ENCODE results near the gene MAEA.
A peak's percentile ranks its signal among the peaks of the same experiment; 100 is the strongest.

Gene MAEA

DNA sequence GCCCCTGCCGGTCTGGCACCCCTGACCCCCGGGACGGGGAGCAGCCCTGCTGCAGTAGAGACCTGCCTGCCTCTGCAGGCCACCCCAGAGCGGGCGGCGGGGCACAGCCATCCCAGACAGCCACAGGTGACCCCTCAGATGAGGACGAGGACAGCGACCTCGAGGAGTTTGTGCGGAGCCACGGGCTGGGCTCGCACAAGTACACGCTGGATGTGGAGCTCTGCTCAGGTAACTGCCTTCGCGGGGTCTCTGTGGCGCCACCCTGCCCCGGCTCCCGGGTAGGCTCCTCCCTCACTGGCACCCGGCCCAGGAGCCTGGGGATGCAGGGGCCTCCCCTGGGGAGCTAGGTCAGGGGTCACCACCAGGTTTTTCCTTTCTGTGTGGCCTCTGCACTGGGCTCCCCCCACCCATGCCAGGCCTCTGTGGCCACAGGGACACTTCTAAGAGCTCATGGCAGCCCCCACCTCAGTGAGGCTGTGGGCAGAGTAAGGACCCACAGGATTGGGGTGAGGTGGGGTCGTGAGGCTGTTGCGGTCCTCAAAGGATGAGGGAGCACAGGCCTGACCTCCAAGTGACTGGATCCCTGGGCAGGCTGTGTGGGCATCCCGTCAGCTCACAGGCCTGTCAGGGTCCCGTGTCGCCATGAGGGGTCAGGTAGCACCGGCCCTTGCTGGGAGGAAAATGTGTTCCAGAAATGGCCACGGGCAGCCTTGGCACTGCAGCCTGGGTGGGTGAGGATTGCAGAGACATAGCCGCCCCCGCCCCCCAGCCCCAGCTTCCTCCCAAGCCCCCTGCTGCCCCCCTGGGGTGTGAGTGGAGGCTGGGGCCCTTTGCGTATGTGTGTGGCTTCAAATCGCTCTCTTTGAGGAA, 63.7 kb downstream of the MAEA start:
- DNase-seq = no peak

DNA sequence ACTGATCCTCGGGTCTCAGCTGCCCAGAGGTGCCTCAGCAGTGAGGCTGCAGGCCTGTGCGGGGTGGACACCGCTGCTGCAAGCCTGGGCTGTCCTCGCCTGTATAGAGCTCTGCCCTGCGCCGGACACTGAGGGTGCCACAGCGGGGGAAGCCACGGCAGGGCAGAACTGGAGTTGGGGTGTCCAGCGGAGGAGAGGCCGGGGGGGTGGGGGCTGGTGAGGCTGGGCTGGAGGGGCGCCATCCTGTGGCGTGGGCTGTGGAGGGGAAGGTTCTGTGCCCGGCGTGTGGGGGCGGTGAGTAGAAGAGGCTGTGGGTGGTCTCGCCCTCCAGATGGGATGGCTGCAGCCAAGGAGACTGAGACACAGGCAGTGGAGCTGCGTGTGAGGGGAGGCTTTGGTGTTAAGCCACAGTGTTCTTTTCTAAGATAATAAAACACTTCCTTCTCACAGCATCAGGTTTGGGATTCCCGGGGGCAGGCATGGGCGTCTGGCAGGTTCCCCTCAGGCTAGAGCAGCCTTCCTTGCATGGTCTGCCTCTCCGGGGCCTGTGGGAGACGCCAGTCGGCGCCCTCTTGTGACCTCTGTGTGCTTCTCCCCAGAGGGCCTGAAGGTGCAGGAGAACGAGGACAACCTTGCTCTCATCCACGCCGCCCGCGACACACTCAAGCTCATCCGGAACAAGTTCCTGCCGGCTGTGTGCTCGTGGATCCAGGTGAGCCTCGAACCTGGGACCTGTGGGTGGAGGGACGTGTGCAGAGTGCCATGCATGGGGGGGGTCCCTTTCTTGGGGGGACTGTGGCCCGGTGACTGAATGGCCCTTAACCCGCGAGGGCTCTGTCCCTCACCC, 64.7 kb downstream of the MAEA start:
- no peak for DNase-seq

GRCh38 chr4:1354983-1355275, 65.2 kb downstream of the MAEA start:
- no peak for DNase-seq

DNA sequence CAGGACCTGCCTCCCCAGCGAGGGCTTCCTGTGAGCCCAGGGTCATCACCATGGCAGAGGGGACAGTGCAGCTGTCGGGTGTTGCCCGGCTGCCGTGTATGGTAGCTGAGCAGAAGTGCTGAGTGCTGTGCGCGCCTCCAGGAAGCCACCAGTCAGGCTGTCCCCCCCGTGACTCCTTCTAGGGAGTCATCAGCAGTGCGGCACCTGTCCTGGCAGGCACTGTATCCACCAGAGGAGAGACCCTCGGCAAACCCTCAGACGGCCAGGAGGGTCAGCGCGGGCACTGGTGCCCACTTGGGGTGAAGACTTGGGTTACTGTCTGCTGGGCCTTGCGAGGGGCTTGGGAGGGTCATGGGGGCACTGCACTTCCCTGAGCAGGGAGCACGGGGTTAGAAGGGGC, 65.7 kb downstream of the MAEA start:
- no peak for DNase-seq

GRCh38 chr4:1356181-1356998, 66.7 kb downstream of the MAEA start:
- peak; percentile 38 to 55 for DNase-seq

DNA sequence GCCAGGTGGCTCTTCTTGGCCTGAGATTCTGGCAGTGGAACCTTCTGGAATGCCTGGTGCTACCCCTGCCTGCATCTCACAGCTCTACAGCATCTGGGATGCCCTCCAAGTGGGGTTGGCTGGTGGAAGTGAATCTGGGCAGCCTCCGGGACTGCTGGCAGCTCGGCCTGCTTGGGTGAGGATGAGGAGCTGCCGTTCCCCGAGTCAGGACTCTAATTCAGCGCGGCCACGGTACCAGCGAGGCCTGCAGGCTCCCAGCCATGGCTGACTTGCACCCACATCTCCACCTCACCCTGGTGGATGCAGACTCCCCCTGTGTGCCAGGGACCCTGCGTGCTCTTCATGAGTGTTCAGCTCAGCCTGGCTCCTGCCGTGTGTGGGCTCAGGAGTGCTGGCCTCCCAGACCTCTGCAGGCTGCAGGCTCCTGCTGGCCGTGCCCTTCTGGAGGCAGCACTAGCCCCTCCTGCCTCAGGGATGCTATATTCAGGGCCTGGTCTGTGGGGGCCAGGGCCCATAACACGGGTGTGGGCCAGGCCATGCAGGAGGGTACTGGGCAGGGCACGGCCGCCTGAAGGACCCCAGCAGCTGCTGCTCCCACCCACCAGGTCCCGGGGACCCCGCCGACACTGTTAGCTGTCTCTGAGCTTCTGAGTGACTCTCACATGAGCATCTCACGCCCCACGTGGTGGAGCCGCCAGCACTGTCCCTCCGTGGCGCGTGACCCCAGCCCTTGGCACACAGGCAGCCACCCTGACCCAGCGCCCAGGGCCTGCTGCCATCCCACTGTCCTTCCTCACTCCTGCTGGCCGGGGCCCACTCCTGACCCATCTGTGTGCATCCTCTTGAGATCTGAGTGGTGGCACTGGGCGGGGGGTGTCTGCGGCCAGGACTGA, 67.9 kb downstream of the MAEA start:
- no peak for DNase-seq

DNA sequence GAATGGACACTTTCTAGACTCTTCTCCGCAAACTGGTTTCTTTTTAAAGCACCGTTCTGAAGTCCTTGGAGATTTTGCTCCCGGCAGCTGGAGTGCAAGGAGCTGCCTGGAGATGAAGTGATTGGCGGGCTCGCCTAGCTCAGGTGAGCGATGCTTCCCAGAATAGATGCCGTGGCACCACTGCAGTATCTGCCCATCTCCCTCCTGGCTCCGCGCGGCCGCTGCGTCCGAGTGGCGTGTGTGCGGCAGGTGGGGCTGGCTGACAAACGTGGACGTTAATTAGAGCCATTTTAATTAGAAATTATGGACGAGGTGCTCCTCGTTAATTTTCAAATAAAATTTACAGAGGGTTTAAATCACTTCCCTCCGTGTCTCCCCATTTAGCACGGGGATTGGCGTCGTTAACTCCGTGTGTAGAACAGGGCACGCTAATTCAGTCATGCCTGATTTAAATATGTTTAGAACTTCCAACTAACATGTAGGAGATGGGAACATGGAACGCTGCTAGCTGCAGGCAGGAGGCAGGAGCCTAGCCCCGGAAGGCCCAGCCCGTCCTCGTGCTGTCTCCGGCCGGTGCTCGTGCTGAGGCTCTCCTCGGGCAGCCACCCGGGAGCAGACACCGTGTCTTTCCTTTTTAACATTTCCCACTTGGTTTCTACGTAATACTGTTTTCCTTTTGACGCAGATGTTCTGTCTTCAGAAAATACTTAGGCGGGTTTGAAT, 68.9 kb downstream of the MAEA start:
- DNase-seq = no peak

DNA sequence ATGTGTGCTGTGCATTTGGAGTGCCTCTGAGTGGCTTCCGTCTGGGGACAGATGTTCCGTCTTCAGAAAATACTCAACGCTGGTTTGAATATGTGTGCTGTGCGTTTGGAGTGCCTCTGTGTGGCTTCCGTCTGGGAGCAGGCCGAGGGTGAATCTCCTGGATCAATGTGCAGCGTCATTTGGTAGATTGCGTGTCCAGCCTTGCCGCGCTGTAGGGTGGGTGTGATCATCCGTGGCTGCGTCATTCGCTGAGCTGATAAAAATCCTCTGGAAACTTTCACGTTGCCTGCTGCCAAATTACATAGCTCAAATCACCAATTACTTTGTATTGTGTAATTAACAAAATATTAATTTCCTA, 69.4 kb downstream of the MAEA start:
- DNase-seq = no peak

DNA sequence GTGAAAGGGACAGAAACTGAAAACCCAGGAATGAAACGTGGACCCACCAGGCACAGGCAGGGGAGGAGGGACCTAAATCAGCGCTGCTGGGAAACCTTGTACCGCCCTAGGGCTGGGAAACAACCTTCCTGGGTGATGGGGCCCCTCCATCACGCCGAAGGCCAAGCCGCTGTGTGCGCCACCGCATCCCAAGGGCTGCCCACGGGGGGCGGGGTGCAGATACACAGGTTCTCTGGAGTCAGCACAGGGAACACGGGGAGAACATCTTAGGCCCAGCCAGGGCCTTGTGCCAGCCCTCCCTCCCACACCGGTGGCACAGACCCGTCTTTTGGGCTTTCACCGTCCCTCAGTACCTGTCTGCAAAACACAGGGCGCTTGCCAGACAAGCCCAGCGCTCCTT, 70.3 kb downstream of the MAEA start:
- DNase-seq = no peak

DNA sequence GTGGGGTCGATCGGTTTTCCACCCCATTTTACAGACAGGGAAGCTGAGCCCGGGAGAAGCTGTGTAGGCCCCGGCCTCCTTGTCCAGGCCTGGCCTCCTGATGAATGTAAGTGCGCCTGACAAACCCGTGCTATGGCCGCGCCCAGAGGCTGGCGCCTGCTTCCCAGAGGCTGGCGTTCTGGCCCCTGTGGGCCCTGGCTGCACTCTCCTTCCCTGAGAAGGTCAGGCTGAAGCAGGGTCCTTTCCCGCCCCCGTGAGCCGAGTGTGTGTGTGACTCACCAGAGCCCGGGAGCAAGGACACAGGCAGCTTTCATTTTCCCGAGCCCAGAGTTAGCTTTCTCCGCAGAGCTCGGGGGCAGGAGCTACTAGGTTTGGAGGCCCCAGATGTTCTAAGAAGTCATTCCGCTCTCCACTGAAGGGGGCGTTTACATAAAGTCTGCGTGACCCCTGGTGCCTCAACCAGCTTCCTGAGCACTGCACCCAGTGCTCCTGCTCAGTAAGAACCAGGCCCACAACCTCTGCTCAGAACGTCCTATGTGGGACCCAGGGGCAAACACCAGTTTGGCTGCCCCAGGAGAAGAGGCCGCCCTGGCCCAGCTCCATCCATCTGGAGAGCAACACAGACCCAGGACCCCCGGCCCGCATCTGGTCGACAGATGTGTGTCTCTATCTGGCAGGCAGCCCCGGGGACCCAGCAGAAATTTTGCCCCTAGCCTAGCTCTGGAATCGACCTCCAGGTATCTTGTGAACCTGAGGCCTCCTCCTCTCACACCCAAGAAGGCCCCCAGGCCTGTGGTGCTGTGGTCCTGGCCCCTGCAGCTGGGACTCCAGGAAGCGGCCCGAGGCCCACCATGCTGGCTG, 71.0 kb downstream of the MAEA start:
- no peak for DNase-seq

GRCh38 chr4:1361431-1361830, 71.7 kb downstream of the MAEA start:
- DNase-seq = no peak

DNA sequence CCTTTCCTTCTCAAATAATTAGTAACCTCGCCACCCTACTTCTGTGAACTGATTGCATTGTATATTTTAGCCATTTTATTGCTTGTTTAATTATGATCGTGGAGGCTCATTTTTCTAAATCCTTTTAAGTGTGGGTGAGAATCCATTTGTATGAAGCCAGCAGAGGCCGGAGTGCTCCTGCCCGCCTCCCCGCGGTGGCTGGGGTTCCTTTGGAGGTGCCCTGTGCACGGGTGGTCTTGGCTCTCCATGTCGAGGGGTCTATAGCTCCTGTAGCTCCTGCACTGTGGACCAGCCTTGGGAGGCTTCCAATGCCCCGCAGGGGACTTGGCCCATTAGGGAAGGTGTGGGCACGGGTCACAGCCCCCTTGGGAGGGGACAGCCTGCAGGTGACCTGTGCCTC, 72.4 kb downstream of the MAEA start:
- DNase-seq = no peak

DNA sequence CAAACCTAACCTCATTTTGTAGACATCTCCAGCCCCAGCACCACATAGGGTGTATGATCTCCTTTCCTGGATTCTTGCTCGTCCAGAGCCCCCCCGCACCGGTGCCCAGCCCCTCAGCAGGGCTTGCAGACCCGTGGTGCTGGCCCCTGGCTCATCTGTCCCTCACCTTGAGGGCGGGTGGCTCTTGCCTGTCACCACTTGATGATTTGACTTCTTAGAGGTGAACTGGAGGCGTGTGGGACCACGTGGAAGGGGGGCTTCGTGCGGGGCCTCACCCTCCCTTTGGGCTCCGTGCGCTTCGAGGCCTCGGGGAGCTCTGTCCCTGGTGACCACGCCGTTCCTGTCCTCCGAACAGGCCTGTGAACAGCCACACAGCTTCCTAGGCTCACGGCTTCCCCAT, 72.8 kb downstream of the MAEA start:
- no peak for DNase-seq

DNA sequence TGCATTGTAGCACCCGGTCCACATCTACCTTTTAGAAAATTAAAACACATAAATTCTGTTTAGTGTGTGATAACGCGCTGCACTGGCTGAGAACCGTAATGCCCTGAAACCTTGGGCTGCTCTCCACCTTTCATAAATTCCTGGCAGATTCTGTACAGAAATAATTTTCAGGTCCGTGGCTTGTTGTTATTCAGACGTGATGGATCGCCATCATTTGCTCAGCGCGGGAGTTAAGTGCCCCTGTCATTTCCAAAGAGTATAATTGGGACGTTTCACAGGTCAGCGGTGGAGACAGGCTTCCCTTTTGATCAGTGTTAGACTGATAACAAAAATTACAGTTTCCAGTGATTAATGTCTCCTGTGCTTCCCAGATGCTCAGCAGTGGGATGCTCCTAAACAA, 73.8 kb downstream of the MAEA start:
- DNase-seq = no peak

- DNase-seq = no peak
Observed at GRCh38 chr4:1364217-1364616, 74.5 kb downstream of the MAEA start.

DNA sequence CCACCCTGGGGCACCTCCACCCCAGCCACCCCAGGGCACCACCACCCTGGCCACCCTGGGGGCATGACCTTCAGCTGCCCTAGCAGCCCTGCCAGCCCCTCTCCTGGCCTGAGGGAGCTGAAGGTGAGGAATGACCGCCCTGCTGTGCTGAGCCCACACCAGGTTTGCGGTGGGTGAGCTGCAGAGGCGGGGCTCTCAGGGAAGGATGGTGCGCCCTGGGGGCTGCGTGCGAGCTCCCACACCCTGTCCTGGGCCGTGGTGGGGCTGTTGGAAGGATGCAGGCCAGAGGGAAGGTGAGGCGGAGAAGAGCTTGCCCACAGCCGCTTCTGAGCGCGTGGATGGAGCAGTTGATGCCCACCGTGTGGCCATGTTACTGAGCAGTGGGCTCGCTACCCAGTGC, 75.1 kb downstream of the MAEA start:
- no peak for DNase-seq

- DNase-seq = no peak
Observed at GRCh38 chr4:1365271-1366178, 75.8 kb downstream of the MAEA start.

GRCh38 chr4:1366371-1367229, 76.9 kb downstream of the MAEA start:
- DNase-seq = no peak
